ENCODE results near the gene FECH.

DNA sequence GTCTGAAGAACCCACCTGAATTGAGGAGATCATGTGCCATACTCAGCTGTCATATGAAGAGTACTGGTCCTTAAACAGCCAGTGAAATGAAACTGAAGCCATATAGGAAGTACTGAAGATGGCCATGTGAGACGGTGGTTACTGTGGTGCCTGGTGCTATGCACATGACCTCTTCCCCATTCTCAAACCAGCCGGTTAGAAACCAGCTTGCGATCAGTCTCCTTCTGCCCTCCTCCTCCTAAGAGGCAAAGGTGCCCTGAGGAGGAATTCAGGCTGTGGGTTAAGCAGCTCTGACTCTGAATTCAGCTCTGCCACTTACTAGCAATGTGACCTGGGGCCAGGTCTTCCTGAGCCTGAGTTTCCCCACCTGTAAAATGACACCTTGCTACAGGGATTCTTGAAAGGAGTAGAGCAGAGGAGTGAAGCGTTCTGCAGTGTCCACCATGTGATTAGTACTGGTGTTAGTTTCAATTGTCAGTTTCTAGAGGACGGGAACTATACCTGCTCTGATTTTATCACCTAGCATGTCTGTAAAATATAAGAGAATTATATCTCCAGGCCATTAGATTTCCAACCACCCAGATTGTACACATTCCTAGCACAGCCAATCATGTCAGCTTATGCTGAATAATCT is 5.1 kb downstream of the FECH start:
- TF ChIP-seq CTCF (IDR thresholded peaks at IDR 0.05) (no peak), POLR2A (IDR thresholded peaks at IDR 0.05) (no peak)
